ENCODE data around the gene CADPS.

CADPS gene

DNA sequence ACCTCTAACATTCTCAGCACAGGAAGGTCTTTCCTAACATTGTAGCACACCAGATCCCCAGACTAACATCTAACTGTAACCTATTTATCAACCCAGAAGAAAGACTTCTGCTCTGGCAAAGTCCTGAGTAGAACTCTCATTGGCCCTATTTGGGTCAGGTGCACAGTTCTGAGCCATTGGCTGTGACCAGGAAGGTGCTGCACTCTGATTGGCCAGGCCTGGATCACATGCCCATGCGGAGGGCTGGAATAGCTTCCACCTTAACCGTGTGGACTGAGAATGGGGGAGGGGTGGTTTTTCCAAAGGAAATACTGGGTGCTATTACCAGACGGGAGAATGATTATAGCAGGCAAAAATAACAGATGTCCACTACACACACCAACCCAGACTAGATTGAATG is 513.4 kb downstream of the CADPS start:
- DNase-seq (ENCODE audit: low read depth, low spot score) = no peak

DNA sequence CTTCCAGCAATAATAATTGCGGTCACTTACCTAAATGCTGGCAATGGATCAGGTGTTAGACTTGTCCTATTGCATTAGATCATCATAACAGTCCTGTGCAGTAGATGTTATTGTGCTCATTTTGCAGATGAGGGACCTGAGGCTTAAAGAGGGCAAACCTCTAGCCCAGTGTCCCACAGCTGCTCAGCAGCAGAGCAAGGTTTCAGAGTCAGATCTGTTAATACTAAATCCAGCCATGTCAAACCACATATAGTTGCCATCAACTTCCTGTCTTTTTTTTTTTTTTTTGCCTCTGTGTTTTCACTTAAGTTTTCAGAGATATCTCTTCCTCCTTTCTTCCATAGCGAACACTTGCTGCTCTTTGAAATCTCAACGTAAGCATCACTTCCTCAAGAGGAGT is 514.0 kb downstream of the CADPS start:
- no peak for DNase-seq (ENCODE audit: low read depth, low spot score)

DNA sequence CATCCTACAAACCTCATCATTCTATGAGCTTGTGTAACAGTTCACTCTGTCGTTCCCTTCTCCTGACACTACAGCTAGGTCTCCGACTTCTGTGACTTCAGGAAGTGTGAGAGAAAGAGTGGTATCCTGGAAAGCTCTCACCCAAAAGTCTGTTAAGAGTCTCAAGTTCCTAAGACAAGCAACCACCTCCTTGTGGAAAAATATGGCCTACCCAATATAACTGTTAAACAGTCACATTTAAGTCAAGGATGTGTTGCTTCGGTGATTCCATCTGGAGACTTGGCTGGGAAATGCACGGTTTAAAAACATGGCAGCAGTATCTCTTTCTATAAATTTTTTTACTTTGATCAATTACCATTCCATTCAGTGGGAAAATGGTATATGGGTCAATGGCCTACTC is 515.7 kb downstream of the CADPS start:
- no peak for DNase-seq (ENCODE audit: low read depth, low spot score)

DNA sequence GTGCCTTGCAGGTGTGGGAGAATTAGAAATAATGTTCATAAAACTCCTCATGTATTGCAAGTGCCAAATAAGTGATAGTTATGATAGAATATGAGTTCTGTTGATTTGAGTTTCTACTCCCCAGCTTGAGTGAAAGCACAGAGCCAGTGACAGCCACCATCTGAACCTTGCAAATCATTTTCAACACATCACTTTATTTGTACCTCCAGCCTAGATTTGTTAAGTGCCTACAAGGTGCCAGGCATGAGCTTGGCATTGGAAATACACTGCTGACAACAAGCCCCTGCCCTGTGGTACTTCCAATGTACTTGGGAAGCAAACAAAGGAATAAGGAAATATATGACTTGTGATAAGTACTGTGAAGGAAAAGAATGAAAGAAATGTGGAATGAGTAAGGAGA is 518.9 kb downstream of the CADPS start:
- no peak for DNase-seq (ENCODE audit: low read depth, low spot score)

DNA sequence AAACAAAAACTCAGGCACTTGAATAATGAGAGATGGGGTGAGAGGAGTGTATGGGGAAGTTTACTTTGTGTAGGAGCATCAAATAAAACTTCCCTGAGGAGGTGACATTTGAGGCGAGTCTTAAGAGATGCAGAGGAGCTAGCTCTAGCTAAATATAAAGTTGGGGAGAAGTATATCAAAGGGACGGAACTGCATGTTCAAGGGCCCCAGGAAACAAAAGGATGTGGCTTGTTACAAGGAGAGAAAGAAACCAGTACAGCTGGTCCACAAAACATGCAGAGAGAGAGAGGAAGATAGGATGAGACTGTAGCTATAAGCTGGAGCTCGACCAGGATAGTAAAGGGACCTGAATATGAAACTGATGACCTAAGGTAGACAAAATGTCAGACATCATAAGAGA is 519.5 kb downstream of the CADPS start:
- no peak for DNase-seq (ENCODE audit: low read depth, low spot score)

Measured in activated CD4-positive, CD25-positive, alpha-beta regulatory T cell treated with anti-CD3 and anti-CD28 coated beads, Interleukin-2, amount 50 U/mL, for 16 hours (primary cell).